GM10266 (cell line): ENCODE results near the gene CISD1.

Experiments used
- DNase-seq: peaks from one replicate; pipeline ENCODE4 v3.0.0; 2012; ENCODE audit errors: extremely low spot score
- TF ChIP-seq, protein P1 (sequence below): IDR thresholded peaks from 2 replicates; pipeline ENCODE4 v1.5.1; 2012; ENCODE audit warnings: mild to moderate bottlenecking, low read depth; ENCODE audit not compliant: control insufficient read depth, insufficient read depth; ENCODE audit errors: missing control alignments

CISD1 gene

DNA sequence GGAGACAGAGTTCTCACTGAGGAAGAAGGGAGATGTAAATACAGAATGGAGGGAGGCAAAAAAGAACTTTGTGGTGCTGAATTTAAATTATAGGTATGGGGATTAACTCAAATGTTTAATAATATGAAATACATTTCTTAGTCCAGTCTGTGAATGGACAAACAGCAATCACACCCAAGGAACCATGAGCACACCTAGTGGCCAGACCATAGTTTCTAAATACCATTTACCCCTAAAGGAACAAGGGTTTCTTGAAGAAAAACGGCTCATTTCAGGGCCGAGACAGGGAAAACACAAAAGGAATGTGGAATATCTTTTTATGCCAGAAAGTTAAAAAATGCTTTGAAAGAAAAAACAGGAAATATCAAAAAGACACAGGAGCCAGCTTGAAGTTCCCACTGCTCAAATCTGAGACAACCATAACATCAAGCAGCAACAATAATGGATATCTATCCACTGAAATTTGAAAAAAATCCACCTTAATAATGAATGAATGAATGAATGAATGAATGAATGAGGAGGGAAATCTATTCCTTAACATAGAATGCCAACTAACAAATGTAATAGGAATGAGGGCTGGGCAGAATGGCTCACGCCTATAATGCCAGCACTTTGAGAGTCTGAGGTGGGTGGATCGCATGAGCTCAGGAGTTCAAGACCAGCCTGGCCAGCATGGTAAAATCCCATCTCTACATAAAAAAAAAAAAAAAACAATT, 9.8 kb upstream of the CISD1 start:
- TF ChIP-seq, protein P1, sequence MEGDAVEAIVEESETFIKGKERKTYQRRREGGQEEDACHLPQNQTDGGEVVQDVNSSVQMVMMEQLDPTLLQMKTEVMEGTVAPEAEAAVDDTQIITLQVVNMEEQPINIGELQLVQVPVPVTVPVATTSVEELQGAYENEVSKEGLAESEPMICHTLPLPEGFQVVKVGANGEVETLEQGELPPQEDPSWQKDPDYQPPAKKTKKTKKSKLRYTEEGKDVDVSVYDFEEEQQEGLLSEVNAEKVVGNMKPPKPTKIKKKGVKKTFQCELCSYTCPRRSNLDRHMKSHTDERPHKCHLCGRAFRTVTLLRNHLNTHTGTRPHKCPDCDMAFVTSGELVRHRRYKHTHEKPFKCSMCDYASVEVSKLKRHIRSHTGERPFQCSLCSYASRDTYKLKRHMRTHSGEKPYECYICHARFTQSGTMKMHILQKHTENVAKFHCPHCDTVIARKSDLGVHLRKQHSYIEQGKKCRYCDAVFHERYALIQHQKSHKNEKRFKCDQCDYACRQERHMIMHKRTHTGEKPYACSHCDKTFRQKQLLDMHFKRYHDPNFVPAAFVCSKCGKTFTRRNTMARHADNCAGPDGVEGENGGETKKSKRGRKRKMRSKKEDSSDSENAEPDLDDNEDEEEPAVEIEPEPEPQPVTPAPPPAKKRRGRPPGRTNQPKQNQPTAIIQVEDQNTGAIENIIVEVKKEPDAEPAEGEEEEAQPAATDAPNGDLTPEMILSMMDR = no peak
- DNase-seq = no peak

DNA sequence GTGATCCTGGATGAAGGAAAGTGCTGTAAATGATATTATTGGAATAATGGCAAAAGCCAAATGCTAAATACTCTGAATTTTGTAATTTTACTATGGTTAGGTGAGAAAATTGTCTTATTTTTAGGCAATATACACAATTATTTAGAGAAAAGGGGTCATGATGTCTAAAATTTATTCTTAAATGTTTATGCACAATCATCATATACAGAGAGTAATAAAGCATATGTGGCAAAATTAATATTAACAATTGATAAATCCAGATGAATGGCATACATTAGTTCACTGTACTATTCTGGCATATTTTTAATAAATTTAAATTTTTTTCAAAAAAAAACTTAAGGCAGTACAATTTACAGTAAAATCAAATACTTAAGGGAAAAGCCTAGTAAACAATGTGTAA, 8.6 kb upstream of the CISD1 start:
- TF ChIP-seq, protein P1 = no peak
- no peak for DNase-seq

DNA sequence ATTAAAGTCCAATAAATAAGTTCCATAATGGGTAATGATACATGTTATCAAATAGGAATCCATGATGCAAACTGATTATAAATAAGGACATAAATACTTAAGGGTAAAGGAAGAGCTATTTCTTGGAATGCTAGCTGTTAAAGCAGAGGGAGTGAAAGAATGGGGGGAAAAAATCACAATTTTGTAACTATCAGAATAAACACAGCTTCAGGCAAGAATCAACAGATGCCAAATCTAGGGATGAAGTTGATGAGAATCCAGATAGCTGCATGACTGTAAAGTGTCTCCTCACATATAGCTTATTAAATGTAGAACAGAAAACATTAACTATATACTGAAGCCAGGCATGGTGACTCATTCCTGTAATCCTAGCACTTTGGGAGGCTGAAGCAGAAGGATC, 6.2 kb upstream of the CISD1 start:
- no peak for DNase-seq
- TF ChIP-seq, protein P1 = no peak

GRCh38 chr10:58264780-58265179, 4.2 kb upstream of the CISD1 start:
- TF ChIP-seq, protein P1 = no peak
- no peak for DNase-seq

DNA sequence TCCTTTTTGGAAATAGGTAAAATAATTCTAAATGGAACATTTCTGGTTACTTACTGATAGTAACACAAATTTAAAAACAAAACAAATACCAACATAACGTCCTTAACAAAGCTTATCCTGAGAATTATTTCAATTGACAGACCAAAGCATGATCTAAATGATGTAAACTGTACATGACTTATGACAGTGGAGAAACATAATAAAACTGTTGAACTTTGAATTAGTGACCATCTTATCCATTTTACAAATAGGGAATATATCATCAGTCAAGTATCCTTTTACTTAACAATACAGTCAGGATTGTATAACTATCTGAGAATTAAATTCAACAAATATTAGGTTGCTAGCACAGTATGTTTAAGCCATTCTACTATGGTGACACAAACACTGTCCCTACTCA, 3.7 kb upstream of the CISD1 start:
- TF ChIP-seq, protein P1 = no peak
- no peak for DNase-seq

- TF ChIP-seq, protein P1 = no peak
- peak; percentile 32 for DNase-seq
Measured at GRCh38 chr10:58266003-58266825, 2.7 kb upstream of the CISD1 start.
